Transverse colon (tissue), 3 donors: ENCODE data around the gene TXNDC17.

Experiments used
- CTCF ChIP-seq, 5 experiments: fragments of 200-600 bp in 3 of 5; fragments of 450-650 bp in 2 of 5; sonication (generic) in 3 of 5; IDR thresholded peaks; 1 replicate in 2 of 5; 2 replicates in 3 of 5; pipeline ENCODE4 v1.5.1; 2016 to 2017; ENCODE audit warnings: antibody characterized with exemption in 5 of 5, inconsistent platforms in 3 of 5, mild to moderate bottlenecking in 2 of 5, moderate library complexity in 1 of 5
- EP300 ChIP-seq: sonication (generic); formaldehyde crosslinking; IDR thresholded peaks from one replicate; pipeline ENCODE4 v1.6.1; 2017; ENCODE audit warnings: antibody characterized with exemption, low read depth
- POLR2A ChIP-seq: fragments of 450-650 bp; IDR thresholded peaks from one replicate; pipeline ENCODE4 v1.6.1; 2016; ENCODE audit warnings: antibody characterized with exemption, mild to moderate bottlenecking, moderate library complexity

GRCh38 chr17:6666077-6666521, 25.2 kb downstream of the TXNDC17 start:
- TF ChIP-seq POLR2A (no peak), CTCF (IDR thresholded peaks at IDR 0.05) (peak; percentile 76 to 88 (median 79)), EP300 (no peak)
